B cell (primary cell): ENCODE results near the gene TNFRSF6B. TPM values are rescaled to one million over a fixed set of nuclear protein-coding genes. Genes with fewer than 3 reads are reported as not detected.

Experiments
- ATAC-seq: fragments of 200-7000 bp; cut with Tn5 transposase; one replicate; pipeline ENCODE4 v1.10.0; 2021; ENCODE audit warnings: low read depth, mild to moderate bottlenecking, moderate number of reproducible peaks, moderate library complexity
- CTCF ChIA-PET: fragments of 350-600 bp; sonication (Branson Sonifier 250); formaldehyde crosslinking; loops from one replicate; lab custom pipeline; 2021; ENCODE audit warnings: antibody characterized with exemption, inconsistent platforms; lab: Charles Lee
- POLR2A ChIA-PET: fragments of 350-600 bp; sonication (Branson Sonifier 250); formaldehyde crosslinking; loops from one replicate; lab custom pipeline; 2021; ENCODE audit warnings: antibody characterized with exemption; lab: Charles Lee
- DNase-seq: peaks from one replicate; pipeline ENCODE4 v3.0.0; 2013
- H2AFZ ChIP-seq: 2 replicates; pipeline ENCODE4 v1.6.1; 2012; ENCODE audit warnings: mild to moderate bottlenecking, low read depth, low read length; ENCODE audit not compliant: insufficient read depth, poor library complexity, severe bottlenecking
- H3K27ac ChIP-seq, 2 donors: 1 replicate in 1 of 2; 2 replicates in 1 of 2; pipeline ENCODE4 v1.5.1; 2012 to 2013; ENCODE audit warnings: low read length in 2 of 2, mild to moderate bottlenecking in 2 of 2, moderate library complexity in 1 of 2
- H3K27me3 ChIP-seq, 4 experiments: fragments of 200-600 bp in 1 of 4; sonication (generic) in 1 of 4; replicated peaks in 1 of 4; 1 replicate in 2 of 4; 2 replicates in 2 of 4; pipeline versions ENCODE4 v1.6.1 to v1.7.0; 2013 to 2016; ENCODE audit warnings: low read length in 3 of 4, mild to moderate bottlenecking in 2 of 4, mixed read lengths in 1 of 4, moderate library complexity in 1 of 4; ENCODE audit not compliant: insufficient read depth in 4 of 4, control insufficient read depth in 3 of 4; ENCODE audit errors: control extremely low read depth in 1 of 4
- H3K36me3 ChIP-seq, 2 experiments: replicated peaks in 1 of 2; 1 replicate in 1 of 2; 2 replicates in 1 of 2; pipeline versions ENCODE4 v1.6.1 to v1.7.1; 2013; ENCODE audit warnings: low read length in 1 of 2; ENCODE audit not compliant: insufficient read depth in 2 of 2, control insufficient read depth in 1 of 2; ENCODE audit errors: control extremely low read depth in 1 of 2, extremely low read depth in 1 of 2
- H3K4me1 ChIP-seq, 2 donors: fragments of 200-600 bp in 1 of 2; sonication (generic) in 1 of 2; 1 replicate in 1 of 2; 2 replicates in 1 of 2; pipeline versions ENCODE4 v1.5.1 to v1.6.1; 2013 to 2017; ENCODE audit warnings: low read length in 2 of 2; ENCODE audit not compliant: control insufficient read depth in 2 of 2, insufficient read depth in 2 of 2
- H3K4me2 ChIP-seq: replicated peaks from 2 replicates; pipeline ENCODE3; 2012; ENCODE audit warnings: mild to moderate bottlenecking, low read depth, low read length; ENCODE audit not compliant: poor library complexity, severe bottlenecking
- H3K4me3 ChIP-seq, 5 experiments: fragments of 200-600 bp in 1 of 5; sonication (generic) in 1 of 5; 1 replicate in 3 of 5; 2 replicates in 2 of 5; pipeline versions ENCODE4 v1.5.1 to v1.7.0; 2011 to 2016; ENCODE audit warnings: low read length in 4 of 5, mild to moderate bottlenecking in 4 of 5, low read depth in 2 of 5, control low read depth in 1 of 5, moderate library complexity in 1 of 5; ENCODE audit not compliant: insufficient read depth in 1 of 5; ENCODE audit errors: control extremely low read depth in 1 of 5, extremely low read depth in 1 of 5
- H3K79me2 ChIP-seq: fragments of 200-600 bp; sonication (generic); one replicate; pipeline ENCODE4 v1.6.0; 2016; ENCODE audit warnings: low read length; ENCODE audit not compliant: control insufficient read depth, insufficient read depth
- H3K9ac ChIP-seq: fragments of 200-600 bp; sonication (generic); 2 replicates; pipeline ENCODE4 v1.6.1; 2017; ENCODE audit warnings: mild to moderate bottlenecking, low read length, moderate library complexity
- H3K9me3 ChIP-seq, 3 donors: one replicate each; pipeline versions ENCODE4 v1.6.1 to v1.7.1; 2013; ENCODE audit warnings: low read length in 2 of 3; ENCODE audit not compliant: control insufficient read depth in 2 of 3, insufficient read depth in 1 of 3; ENCODE audit errors: control extremely low read depth in 1 of 3
- H4K20me1 ChIP-seq: 2 replicates; pipeline ENCODE4 v1.6.0; 2012; ENCODE audit warnings: mild to moderate bottlenecking, low read length; ENCODE audit not compliant: insufficient read depth, control insufficient read depth, poor library complexity, severe bottlenecking
- H3K27ac Mint-ChIP-seq: one replicate; pipeline ENCODE4 v1.8.0; 2021; ENCODE audit warnings: mixed read lengths
- H3K27me3 Mint-ChIP-seq: one replicate; pipeline ENCODE4 v1.8.0; 2021; ENCODE audit warnings: mixed read lengths
- H3K4me1 Mint-ChIP-seq: one replicate; pipeline ENCODE4 v1.8.0; 2021; ENCODE audit warnings: mixed read lengths
- H3K4me3 Mint-ChIP-seq: one replicate; pipeline ENCODE4 v1.8.0; 2021; ENCODE audit warnings: mixed read lengths
- H3K9me3 Mint-ChIP-seq: one replicate; pipeline ENCODE4 v1.8.0; 2022; ENCODE audit warnings: mixed read lengths; ENCODE audit not compliant: insufficient read depth
- EZH2 ChIP-seq: IDR thresholded peaks from 2 replicates; pipeline ENCODE4 v1.6.1; 2012; ENCODE audit warnings: borderline replicate concordance, low read depth, mild to moderate bottlenecking, moderate library complexity, low read length; ENCODE audit not compliant: insufficient read depth, poor library complexity, severe bottlenecking
- WGBS: methylation state at CpG from one replicate; pipeline ENCODE4 v1.1.5; 2013; ENCODE audit warnings: missing lambda C conversion rate; ENCODE audit not compliant: insufficient coverage; 5-methylcytosine and 5-hydroxymethylcytosine counted together
- intact Hi-C: fragments of 100-400 bp; cut with micrococcal nuclease; formaldehyde crosslinking; loops from one replicate; pipeline ENCODE4 v1.10.0; 2022
- polyA plus RNA-seq: library from polyadenylated mRNA; depleted of rRNA; stranded (reverse); fragments of >200 nt; gene quantifications from 2 replicates; pipeline ENCODE4 v1.2.3, GENCODE V29; 2012
- total RNA-seq, 2 donors: library from RNA; stranded (reverse); fragments of 120-200 nt in 1 of 2; gene quantifications; 1 replicate in 1 of 2; 2 replicates in 1 of 2; pipeline versions ENCODE4 v1.2.3 to v1.2.4, GENCODE V29; 2013 to 2022
- TF ChIP-seq, protein P1 (sequence below): fragments of 200-600 bp; IDR thresholded peaks from one replicate; pipeline ENCODE4 v1.8.0; 2022; ENCODE audit warnings: antibody characterized with exemption, mild to moderate bottlenecking

TNFRSF6B gene
- total and polyA plus RNA-seq, 2 donors (not counting 1 experiment from before 2014, with no cell fraction given): 6.7 TPM; not detected in 1

DNA sequence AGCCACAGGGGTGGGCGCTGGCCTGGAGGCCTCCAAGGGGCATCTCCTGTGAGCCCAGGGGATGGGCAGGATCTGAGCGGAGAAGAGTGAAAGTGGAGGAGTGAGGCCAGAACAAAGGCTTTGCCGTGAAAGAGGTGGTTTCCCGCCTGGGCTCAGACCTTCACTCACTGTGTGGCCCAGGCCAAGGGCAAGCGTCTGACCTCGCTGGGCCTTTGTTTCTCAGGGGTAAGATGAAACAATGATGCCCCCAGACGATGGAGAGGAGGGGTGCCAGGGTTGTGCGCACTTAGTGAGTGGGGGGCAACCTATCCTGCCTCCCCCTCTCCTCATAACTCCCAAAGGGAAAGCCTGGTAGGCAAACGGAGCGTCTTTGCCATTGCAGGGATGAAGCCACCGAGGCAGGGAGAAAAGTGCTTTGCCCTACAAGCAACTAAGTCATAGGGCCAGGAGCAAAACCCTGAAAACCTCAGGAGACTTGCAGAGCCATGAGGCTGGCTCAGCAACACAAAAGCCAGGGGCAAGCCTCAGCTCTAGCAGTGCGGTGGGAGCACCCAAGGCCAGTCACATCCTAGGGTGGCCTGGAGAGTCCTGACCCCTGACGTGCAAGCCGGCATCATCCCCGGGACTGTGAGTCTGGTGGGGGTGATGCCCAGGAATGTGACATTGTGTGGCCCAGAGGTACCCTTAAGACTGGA lies 42.3 kb upstream of the TNFRSF6B start:
- Histone ChIP-seq H3K9ac (peak overlapping the region; percentile 56), H3K4me1 (peaks cover 27 to 44% of the 10 kb centered on the region in 2 donors), H3K27ac (no peak overlapping the region), H3K4me2 (peak overlapping the region; percentile 92), H3K79me2 (no peaks in the 10 kb centered on the region), H3K27me3 (peaks cover 0 to 31% (median 11%) of the 10 kb centered on the region in 4 experiments), H4K20me1 (no peaks in the 10 kb centered on the region), H2AFZ (peak overlapping the region; percentile 73), H3K9me3 (peaks cover 0 to 4% (median 0%) of the 10 kb centered on the region in 3 donors), H3K4me3 (peak overlapping the region in 4 of 5 experiments; percentile 21 to 59 (median 46)), H3K36me3 (no peaks in the 10 kb centered on the region)
- TF ChIP-seq EZH2: no peak
- TF ChIP-seq, protein P1, sequence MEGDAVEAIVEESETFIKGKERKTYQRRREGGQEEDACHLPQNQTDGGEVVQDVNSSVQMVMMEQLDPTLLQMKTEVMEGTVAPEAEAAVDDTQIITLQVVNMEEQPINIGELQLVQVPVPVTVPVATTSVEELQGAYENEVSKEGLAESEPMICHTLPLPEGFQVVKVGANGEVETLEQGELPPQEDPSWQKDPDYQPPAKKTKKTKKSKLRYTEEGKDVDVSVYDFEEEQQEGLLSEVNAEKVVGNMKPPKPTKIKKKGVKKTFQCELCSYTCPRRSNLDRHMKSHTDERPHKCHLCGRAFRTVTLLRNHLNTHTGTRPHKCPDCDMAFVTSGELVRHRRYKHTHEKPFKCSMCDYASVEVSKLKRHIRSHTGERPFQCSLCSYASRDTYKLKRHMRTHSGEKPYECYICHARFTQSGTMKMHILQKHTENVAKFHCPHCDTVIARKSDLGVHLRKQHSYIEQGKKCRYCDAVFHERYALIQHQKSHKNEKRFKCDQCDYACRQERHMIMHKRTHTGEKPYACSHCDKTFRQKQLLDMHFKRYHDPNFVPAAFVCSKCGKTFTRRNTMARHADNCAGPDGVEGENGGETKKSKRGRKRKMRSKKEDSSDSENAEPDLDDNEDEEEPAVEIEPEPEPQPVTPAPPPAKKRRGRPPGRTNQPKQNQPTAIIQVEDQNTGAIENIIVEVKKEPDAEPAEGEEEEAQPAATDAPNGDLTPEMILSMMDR: no peak
- intact Hi-C loops: no loop called here
- Mint-ChIP-seq H3K9me3 (no peaks in the 10 kb centered on the region), H3K4me1 (peaks cover 24% of the 10 kb centered on the region), H3K27ac (no peak overlapping the region), H3K27me3 (no peaks in the 10 kb centered on the region), H3K4me3 (peak overlapping the region; percentile 50)
- 79% methylated on average over 7 of the region's 15 CpGs for WGBS
- no peak for DNase-seq
- CTCF ChIA-PET: no interaction called here
- POLR2A ChIA-PET: no interaction called here
- no peak for ATAC-seq

DNA sequence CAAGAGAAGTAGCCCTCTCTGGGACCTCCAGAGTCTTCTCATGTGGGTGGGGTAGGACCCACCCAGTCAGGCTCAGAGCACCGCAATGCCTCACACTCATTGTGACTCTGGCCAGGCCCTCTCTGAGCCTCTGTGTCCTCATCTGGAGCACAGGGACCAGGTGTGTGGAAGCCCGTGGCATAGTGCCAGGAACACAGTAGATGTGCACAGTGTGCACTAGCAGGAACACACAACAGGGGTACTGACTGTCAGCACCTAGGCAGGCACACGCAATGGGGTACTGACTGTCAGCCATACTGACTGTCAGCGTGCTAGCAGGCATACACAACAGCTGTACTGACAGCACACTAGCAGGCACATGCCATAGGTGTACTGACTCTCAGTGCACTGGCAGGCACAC lies 41.2 kb upstream of the TNFRSF6B start:
- WGBS: 92% methylated on average over 4 of the region's 4 CpGs
- Mint-ChIP-seq H3K4me1 (peaks cover 26% of the 10 kb centered on the region), H3K4me3 (no peak overlapping the region), H3K9me3 (no peaks in the 10 kb centered on the region), H3K27me3 (no peaks in the 10 kb centered on the region), H3K27ac (no peak overlapping the region)
- Histone ChIP-seq H3K79me2 (no peaks in the 10 kb centered on the region), H3K9me3 (peaks cover 0 to 4% (median 0%) of the 10 kb centered on the region in 3 donors), H3K4me2 (no peak overlapping the region), H3K4me3 (no peak overlapping the region), H3K9ac (no peak overlapping the region), H4K20me1 (no peaks in the 10 kb centered on the region), H3K36me3 (no peaks in the 10 kb centered on the region), H3K27ac (no peak overlapping the region), H3K27me3 (peaks cover 0 to 31% (median 11%) of the 10 kb centered on the region in 4 experiments), H3K4me1 (peaks cover 27 to 47% of the 10 kb centered on the region in 2 donors), H2AFZ (no peak overlapping the region)
- intact Hi-C loops: loop anchor here (5.0 kb wide), 1 partner anchor 407 kb away; the partner anchor contains the start of gene TCEA2
- no peak for ATAC-seq
- TF ChIP-seq, protein P1: no peak
- TF ChIP-seq EZH2: no peak
- DNase-seq: no peak
- ChIA-PET CTCF (no interaction called here), POLR2A (no interaction called here)
